ENCODE measurements around the gene MYO10.
"Not testable (repeated sequence)": the region's sequence is repeated elsewhere in the genome, so short reads cannot be mapped to it uniquely, and the experiment has no call there.

The MYO10 gene

DNA sequence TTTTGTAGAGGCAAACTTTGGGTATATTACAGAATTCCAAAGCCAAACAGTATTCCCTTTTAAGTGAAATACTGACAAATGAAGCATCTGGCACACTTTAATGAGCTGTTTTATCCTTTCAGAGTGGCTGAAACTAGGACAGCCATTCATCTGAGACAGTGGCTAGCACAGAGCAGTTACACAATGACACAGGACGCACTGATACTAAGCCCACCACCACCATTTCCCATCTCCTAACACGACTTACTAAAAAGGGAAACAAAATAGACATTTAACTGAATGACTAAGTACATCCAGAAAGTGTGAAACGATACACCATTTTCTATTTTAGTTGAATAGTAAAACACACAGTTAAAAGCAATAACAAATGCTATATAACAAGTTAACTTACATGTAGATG, 198.9 kb downstream of the MYO10 start:
- Mint-ChIP-seq H3K36me3 (ENCODE audit: low read depth) (no peaks in the 10 kb centered on the region), H3K27me3 (ENCODE audit: low read depth) (peaks cover 27% of the 10 kb centered on the region)
- DNase-seq (ENCODE audit: low spot score): no peak

DNA sequence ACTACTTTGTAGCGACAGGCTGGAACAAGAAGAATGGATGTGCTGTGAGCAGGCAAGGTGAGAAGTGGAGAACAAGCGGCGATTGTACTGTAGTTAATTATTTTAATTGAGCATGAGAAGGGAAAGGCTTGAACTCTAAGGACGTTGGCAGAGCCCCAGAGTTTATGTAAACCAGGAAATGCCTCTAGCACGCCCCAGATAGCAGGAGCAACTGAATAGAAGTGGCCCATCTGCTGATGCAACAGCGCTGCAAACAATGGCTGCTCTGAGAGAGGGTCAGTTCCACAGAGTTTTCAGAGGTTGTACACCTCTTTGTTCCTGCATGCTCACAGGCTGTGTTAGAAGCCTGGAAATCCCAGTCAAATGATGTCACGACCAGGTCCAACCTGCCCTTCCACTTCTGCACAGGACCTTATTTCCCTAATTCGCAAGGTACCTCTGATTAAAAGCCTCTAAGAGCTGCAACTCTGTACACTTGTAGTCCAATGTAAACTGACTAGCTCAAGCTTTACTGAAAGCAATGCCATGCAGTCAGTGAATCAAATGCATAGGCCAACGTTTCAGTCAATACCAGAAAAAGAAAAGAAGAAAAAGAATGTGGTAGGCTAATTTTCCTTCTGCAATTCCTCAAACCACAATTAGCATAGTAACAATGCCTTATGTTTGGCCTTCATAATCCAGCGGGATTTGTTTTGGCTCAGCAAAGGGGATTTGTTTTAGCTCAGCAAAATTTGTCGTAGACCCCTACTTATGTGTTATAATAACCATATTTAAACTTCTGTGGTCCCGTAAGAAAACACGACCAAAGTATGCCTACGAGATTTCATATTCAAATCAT, 199.7 kb downstream of the MYO10 start:
- Mint-ChIP-seq H3K4me3 (no peak overlapping the region), H3K4me1 (ENCODE audit: low read depth) (no peaks in the 10 kb centered on the region), H3K27me3 (ENCODE audit: low read depth) (peaks cover 21% of the 10 kb centered on the region), H3K9me3 (no peaks in the 10 kb centered on the region), H3K27ac (no peak overlapping the region), H3K36me3 (ENCODE audit: low read depth) (no peaks in the 10 kb centered on the region)
- no peak for DNase-seq (ENCODE audit: low spot score)

More for the DNA sequence above, 198.9 kb downstream of the MYO10 start:
- Mint-ChIP-seq H3K27ac (no peak overlapping the region), H3K4me3 (no peak overlapping the region), H3K9me3 (no peaks in the 10 kb centered on the region), H3K4me1 (ENCODE audit: low read depth) (no peaks in the 10 kb centered on the region)

DNA sequence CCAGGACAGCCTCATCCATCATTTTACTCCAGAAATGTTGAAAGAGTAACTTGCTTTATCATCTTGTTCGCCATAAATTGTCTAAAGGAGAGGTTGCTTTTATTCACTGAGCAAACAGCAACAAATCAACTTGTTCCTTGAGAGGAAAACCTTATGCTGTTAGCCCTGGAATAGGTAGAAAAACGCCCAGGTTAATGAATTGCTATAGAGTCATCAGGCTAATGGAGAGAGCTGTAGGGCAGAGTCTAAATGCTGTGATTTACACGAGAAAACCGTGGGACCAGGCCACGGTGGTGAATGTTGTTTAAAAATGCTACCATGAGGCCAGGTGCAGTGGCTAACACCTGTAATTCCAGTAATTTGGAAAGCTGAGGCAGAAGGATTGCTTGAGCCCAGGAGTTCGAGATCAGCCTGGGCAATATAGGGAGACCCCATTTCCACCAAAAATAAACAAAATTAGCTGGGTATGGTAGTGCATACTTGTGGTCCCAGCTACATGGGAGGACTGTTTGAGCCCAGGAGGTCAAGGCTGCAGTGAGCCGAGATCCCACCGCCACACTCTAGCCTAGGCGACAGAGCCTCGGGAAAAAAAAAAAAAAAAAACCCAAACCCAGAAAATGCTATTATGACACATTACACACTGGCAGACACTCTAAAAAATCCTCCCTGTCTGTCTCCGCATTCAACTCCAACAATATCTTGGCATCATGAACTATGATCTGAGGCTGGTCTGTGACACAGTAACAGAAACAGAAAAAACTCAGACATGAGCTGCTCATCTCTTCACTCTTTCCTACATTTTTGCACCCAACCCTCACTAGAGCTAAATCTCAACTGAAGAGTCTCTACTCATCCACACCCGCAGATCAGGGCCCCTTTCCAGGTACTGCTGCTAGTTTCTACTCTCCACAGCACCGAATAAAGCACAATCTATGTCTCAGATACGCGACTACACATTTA, 200.7 kb downstream of the MYO10 start:
- Mint-ChIP-seq H3K27ac (no peak overlapping the region), H3K36me3 (ENCODE audit: low read depth) (no peaks in the 10 kb centered on the region), H3K27me3 (ENCODE audit: low read depth) (peaks cover 16% of the 10 kb centered on the region), H3K9me3 (no peaks in the 10 kb centered on the region), H3K4me1 (ENCODE audit: low read depth) (no peaks in the 10 kb centered on the region), H3K4me3 (no peak overlapping the region)
- DNase-seq (ENCODE audit: low spot score): no peak

DNA sequence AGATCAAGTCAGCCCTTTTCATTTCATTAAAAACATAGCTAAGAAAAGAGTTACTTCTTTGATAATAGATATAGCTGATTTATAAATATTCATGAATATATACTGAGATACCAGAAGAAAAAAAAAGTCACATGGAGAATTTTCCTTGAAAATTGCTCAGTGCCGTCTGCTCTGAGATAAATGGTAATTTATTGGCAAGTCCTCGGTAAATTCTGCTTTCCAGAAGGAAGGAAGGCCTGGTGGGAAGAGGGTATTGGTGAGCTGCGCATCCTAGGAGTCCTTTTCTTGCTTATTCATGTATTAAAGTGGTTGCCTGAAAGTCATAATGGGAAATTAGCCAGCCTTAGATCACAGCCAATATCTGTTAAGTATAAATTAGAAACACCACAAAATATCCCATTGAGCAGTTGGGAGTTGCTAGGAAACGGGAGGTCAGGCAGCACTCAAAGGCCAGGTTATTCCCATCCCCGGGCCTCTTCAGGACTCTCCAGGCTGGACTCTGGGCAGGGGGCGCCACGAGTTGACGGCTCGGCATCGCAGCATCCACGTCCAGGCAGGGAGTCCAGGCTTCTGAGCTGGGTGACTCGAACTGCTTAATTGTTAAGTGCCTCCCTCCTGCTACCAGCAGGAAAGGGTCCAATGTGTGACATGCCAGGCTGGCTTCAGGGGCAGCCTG, 202.6 kb downstream of the MYO10 start:
- Mint-ChIP-seq H3K27ac (no peak overlapping the region), H3K4me1 (ENCODE audit: low read depth) (no peaks in the 10 kb centered on the region), H3K9me3 (no peaks in the 10 kb centered on the region), H3K27me3 (ENCODE audit: low read depth) (peaks cover 8% of the 10 kb centered on the region), H3K4me3 (no peak overlapping the region), H3K36me3 (ENCODE audit: low read depth) (no peaks in the 10 kb centered on the region)
- DNase-seq (ENCODE audit: low spot score): no peak

DNA sequence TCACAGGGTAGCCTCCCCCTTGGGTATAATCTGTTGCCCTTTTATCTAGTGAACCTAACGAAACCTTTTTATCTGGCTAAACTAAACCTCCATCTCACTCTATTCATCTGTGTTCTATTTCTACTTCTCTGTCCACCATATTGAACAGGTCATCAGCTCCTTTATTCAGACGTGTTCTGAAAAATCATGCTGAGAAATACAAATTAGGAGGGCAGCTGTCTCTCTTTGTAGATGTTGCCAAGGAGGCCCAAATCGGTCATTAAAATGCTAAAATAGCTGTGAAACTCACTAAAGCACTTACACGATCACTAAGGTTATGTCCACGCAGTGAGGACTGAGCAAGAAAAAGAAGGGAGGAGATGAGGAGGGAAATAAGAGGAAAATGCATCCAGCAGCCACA, 203.7 kb downstream of the MYO10 start:
- peaks cover 5% of the 10 kb centered on the region for H3K27me3 Mint-ChIP-seq (ENCODE audit: low read depth)
- no peak for DNase-seq (ENCODE audit: low spot score)
- no peak overlapping the region for H3K27ac Mint-ChIP-seq
- H3K36me3 Mint-ChIP-seq (ENCODE audit: low read depth): no peaks in the 10 kb centered on the region
- H3K4me3 Mint-ChIP-seq: no peak overlapping the region
- H3K4me1 Mint-ChIP-seq (ENCODE audit: low read depth): peaks cover 2% of the 10 kb centered on the region
- H3K9me3 Mint-ChIP-seq: no peaks in the 10 kb centered on the region

DNA sequence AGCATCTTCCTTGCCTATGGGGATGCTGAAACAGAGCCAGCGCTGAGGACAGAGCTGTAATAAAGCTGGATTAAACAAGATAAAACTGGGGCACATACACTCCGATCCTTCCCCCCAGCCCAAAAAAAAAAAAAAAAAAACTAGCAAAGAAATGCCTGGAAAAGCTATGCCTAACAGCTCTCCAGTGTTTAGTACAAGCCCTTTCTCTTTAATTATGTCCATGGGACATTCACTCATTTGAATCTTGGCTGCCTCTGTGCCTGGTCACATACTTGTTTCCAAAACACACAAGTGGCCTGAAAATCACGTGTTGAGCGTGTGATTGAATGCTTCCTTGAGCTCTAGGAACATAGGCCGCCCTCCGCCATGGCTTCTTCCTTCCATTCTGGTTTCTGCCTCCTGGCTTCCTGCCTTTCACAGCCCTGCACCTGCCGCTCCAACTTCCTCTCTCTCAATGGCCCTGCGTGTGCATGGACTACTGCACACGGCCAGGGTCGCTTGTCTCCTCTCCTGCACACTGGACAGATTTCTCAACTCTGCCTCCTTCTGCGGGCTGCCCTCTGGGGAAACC, 208.2 kb downstream of the MYO10 start:
- H3K4me1 Mint-ChIP-seq (ENCODE audit: low read depth): peaks cover 11% of the 10 kb centered on the region
- no peaks in the 10 kb centered on the region for H3K9me3 Mint-ChIP-seq
- no peak overlapping the region for H3K27ac Mint-ChIP-seq
- no peak overlapping the region for H3K4me3 Mint-ChIP-seq
- DNase-seq (ENCODE audit: low spot score): no peak
- no peaks in the 10 kb centered on the region for H3K36me3 Mint-ChIP-seq (ENCODE audit: low read depth)
- H3K27me3 Mint-ChIP-seq (ENCODE audit: low read depth): peaks cover 7% of the 10 kb centered on the region

DNA sequence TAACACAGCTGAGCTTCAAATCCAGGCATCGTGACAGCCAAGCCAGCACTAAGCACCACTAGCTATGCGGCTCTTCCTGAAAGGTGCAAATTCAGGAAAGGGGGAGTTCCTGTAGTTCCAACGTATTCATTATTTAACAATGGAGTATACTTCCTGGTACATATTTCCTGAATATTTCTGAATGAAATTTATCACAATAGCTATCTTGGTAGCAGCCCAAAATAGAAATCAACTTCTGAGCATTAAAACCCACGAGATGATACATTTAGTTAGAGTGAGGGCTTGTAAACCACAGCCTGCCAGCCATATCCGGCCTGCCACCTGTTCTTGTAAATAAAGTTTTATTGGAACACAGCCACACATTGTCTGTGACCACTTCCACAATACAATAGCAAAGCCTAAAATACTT, 209.5 kb downstream of the MYO10 start:
- peaks cover 7% of the 10 kb centered on the region for H3K27me3 Mint-ChIP-seq (ENCODE audit: low read depth)

DNA sequence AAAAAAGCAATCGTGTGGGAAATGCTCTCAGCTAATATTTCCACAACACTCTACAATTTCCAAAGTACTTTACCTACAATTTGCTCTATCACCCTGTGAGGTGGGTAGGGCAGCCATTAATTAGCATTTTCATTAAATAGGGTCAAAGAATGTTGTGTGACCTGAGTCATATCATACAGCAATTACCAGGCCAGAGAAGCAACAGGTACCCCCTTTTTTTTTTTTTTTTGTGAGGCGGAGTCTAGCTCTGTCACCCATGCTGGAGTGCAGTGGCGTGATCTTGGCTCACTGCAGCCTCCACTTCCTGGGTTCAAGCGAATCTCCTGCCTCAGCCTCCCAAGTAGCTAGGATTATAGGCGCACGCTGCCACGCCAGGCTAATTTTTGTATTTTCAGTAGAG, 210.5 kb downstream of the MYO10 start:
- Mint-ChIP-seq H3K36me3 (ENCODE audit: low read depth) (no peaks in the 10 kb centered on the region), H3K4me3 (no peak overlapping the region), H3K27ac (no peak overlapping the region), H3K9me3 (no peaks in the 10 kb centered on the region), H3K27me3 (ENCODE audit: low read depth) (peaks cover 7% of the 10 kb centered on the region), H3K4me1 (ENCODE audit: low read depth) (peaks cover 11% of the 10 kb centered on the region)
- no peak for DNase-seq (ENCODE audit: low spot score)

More for the DNA sequence above, 209.5 kb downstream of the MYO10 start:
- Mint-ChIP-seq H3K9me3 (no peaks in the 10 kb centered on the region), H3K27ac (no peak overlapping the region), H3K36me3 (ENCODE audit: low read depth) (no peaks in the 10 kb centered on the region), H3K4me3 (no peak overlapping the region), H3K4me1 (ENCODE audit: low read depth) (peaks cover 11% of the 10 kb centered on the region)
- DNase-seq (ENCODE audit: low spot score): peak; percentile 20

DNA sequence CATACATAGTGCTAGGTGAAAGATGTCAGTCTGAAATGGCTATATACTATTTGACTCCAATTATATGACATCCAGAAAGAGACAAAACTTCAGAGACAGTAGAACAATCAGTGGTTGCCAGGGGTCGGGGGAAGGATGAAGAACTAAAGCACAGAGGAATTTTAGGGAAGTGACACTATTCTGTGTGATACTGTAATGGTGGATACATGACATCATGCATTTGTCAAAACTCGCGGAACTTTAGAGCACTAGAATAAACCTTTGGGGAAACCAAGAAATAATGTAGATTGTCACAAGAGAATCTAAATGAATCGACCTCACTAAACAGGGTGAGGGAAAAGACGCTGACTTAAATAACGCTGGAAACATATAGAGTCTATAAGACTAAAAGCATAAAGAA, 212.3 kb downstream of the MYO10 start:
- Mint-ChIP-seq H3K36me3 (ENCODE audit: low read depth) (no peaks in the 10 kb centered on the region), H3K27me3 (ENCODE audit: low read depth) (peaks cover 7% of the 10 kb centered on the region), H3K4me1 (ENCODE audit: low read depth) (peaks cover 11% of the 10 kb centered on the region), H3K9me3 (no peaks in the 10 kb centered on the region), H3K4me3 (no peak overlapping the region), H3K27ac (no peak overlapping the region)
- no peak for DNase-seq (ENCODE audit: low spot score)

DNA sequence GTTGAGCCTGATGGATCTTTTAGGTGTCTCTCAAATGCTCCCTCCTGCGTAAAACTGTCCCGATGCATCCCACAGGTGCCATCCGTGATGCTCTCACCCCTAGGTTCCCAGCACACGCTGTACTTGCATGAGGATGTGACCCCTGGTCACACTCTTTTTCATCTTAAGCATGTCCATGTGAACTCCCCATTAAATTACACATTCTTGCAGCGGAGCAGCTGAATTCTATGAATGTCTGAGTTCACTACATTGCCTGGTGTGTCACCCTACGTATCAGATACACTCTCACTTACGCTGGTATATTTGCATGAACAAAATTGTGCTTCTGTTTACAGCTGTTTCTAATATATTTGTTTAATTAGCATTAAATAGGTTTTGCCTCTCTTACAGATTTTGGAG, 214.0 kb downstream of the MYO10 start:
- no peaks in the 10 kb centered on the region for H3K36me3 Mint-ChIP-seq (ENCODE audit: low read depth)
- no peaks in the 10 kb centered on the region for H3K9me3 Mint-ChIP-seq
- H3K4me1 Mint-ChIP-seq (ENCODE audit: low read depth): peaks cover 9% of the 10 kb centered on the region
- H3K4me3 Mint-ChIP-seq: no peak overlapping the region
- H3K27me3 Mint-ChIP-seq (ENCODE audit: low read depth): peaks cover 2% of the 10 kb centered on the region
- DNase-seq (ENCODE audit: low spot score): no peak
- no peak overlapping the region for H3K27ac Mint-ChIP-seq

DNA sequence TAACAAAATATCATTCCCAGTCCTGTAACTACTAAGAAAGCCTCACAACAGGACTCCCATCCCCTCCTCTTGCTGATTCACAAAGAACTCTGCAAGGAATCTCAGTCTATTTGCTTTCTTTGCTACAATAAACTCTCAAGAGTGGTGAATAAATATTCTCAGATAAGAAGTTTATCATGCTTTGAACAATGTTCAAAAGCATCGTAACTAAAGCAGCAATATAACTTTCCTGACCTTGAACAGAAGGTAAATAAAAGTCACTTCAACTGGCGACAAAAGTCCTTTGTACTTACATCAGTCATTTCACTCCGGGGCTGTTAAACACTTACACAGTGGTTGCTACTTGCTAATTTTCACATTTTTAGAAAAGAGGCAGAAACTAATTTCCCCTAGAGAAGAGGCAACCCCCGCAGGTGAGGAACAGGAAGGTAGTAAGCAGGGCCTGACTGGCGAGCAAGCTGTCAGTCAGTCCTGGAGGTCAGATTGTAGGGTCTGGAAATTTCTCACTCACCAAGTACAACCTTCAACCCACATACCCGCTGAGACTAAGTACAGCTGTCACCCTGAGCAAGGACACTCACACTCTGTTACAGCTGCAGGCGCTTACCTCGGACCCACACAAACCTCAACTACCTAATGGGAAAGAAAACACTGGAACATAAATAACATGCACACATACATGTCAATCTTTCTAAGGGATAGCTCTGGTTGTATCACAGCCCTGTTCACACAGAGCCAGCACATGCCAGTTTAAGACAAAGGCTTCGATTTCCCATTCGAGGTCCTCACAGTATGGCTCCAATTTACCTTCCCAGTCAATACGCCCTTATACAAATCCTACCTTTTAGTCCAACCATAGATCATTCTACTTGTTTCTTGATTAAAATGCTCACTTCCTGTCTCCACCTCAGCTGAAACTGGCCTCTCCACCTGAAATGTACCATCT, 214.7 kb downstream of the MYO10 start:
- Mint-ChIP-seq H3K4me1 (ENCODE audit: low read depth) (peaks cover 5% of the 10 kb centered on the region), H3K36me3 (ENCODE audit: low read depth) (no peaks in the 10 kb centered on the region), H3K9me3 (no peaks in the 10 kb centered on the region), H3K4me3 (no peak overlapping the region), H3K27ac (no peak overlapping the region), H3K27me3 (ENCODE audit: low read depth) (peaks cover 2% of the 10 kb centered on the region)
- DNase-seq (ENCODE audit: low spot score): no peak

DNA sequence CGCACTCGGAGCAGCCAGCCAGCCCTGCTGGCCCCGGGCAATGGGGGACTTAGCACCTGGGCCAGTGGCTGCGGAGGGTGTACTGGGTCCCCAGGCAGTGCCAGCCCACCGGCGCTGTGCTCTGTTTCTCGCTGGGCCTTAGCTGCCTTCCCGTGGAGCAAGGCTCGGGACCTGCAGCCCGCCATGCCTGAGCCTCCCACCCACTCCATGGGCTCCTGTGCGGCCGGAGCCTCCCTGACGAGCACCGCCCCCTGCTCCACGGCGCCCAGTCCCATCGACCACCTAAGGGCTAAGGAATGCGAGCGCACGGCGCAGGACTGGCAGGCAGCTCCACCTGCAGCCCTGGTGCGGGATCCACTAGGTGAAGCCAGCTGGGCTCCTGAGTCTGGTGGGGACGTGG, 218.1 kb downstream of the MYO10 start:
- not testable (repeated sequence) for H3K36me3 Mint-ChIP-seq (ENCODE audit: low read depth); DNase-seq (ENCODE audit: low spot score); H3K27ac Mint-ChIP-seq; H3K4me1 Mint-ChIP-seq (ENCODE audit: low read depth); H3K4me3 Mint-ChIP-seq; H3K9me3 Mint-ChIP-seq; H3K27me3 Mint-ChIP-seq (ENCODE audit: low read depth)

Data from T-helper 2 cell treated with Interferon-gamma antibody and Interleukin-4, amounts not matched to agents 5 μg/mL and 100 μg/mL, for 36 hours (primary cell).